Activated CD4-positive, alpha-beta memory T cell treated with anti-CD3 and anti-CD28 coated beads, Interleukin-2, amount 10 ng/mL, durations not matched to agents 7 days and 5 days (primary cell): ENCODE results near the gene C3orf52. TPM values are rescaled to one million over a fixed set of nuclear protein-coding genes. Genes with fewer than 3 reads are reported as not detected.
A peak's percentile ranks its signal among the peaks of the same experiment; 100 is the strongest.
"Not testable (repeated sequence)": the region's sequence is repeated elsewhere in the genome, so short reads cannot be mapped to it uniquely, and the experiment has no call there.

Experiments used
- CTCF ChIA-PET: fragments of 350-600 bp; sonication (Branson Sonifier 250); formaldehyde crosslinking; loops from one replicate; lab custom pipeline; 2021; ENCODE audit warnings: antibody characterized with exemption, inconsistent platforms; lab: Charles Lee
- POLR2A ChIA-PET: fragments of 350-600 bp; sonication (Branson Sonifier 250); formaldehyde crosslinking; loops from one replicate; lab custom pipeline; 2021; ENCODE audit warnings: antibody characterized with exemption; lab: Charles Lee
- DNase-seq: peaks from one replicate; pipeline ENCODE4 v3.0.0-alpha.2; 2020
- H3K27ac Mint-ChIP-seq: one replicate; pipeline ENCODE4 v1.8.0; 2021; ENCODE audit warnings: mild to moderate bottlenecking, mixed read lengths
- H3K27me3 Mint-ChIP-seq: one replicate; pipeline ENCODE4 v1.8.0; 2021; ENCODE audit warnings: mixed read lengths
- H3K36me3 Mint-ChIP-seq: one replicate; pipeline ENCODE4 v1.8.0; 2021; ENCODE audit warnings: low read depth, mixed read lengths
- H3K4me1 Mint-ChIP-seq: one replicate; pipeline ENCODE4 v1.8.0; 2021; ENCODE audit warnings: mixed read lengths
- H3K4me3 Mint-ChIP-seq: one replicate; pipeline ENCODE4 v1.8.0; 2021; ENCODE audit warnings: mild to moderate bottlenecking, mixed read lengths
- H3K9me3 Mint-ChIP-seq: one replicate; pipeline ENCODE4 v1.8.0; 2021; ENCODE audit warnings: mixed read lengths
- total RNA-seq, 2 experiments: library from RNA; stranded (reverse); gene quantifications; one replicate each; pipeline ENCODE4 v1.2.3, GENCODE V29; 2021

Gene C3orf52
- total RNA-seq, 2 experiments from 2014 or later: 2.5 to 2.6 TPM

GRCh38 chr3:112061152-112061551 lies 25.0 kb upstream of the C3orf52 start:
- Mint-ChIP-seq H3K4me3 (no peak overlapping the region), H3K27ac (no peak overlapping the region), H3K9me3 (peaks cover 6% of the 10 kb centered on the region), H3K36me3 (no peaks in the 10 kb centered on the region), H3K4me1 (peaks cover 18% of the 10 kb centered on the region), H3K27me3 (no peaks in the 10 kb centered on the region)
- CTCF ChIA-PET: no interaction called here
- POLR2A ChIA-PET: no interaction called here
- DNase-seq: no peak

- Mint-ChIP-seq H3K4me3 (peak overlapping the region; percentile 44), H3K27me3 (peaks cover 13% of the 10 kb centered on the region), H3K4me1 (peaks cover 41% of the 10 kb centered on the region), H3K27ac (peak overlapping the region; percentile 77), H3K36me3 (peaks cover 20% of the 10 kb centered on the region)
- CTCF ChIA-PET: interaction anchor here (0.6 to 1.3 kb wide), 3 partner anchors 29 to 1766 kb away, joined by 3 to 5 read pairs (median 3); partner anchors contain the start of gene GRAMD1C
- POLR2A ChIA-PET: interaction anchor here (0.8 to 1.1 kb wide), 3 partner anchors 28 to 490 kb away, joined by 3 to 5 read pairs (median 3); partner anchors contain the start of genes ATG3 and SLC35A5
- H3K9me3 Mint-ChIP-seq: not testable (repeated sequence)
- DNase-seq: peak; percentile 81
Observed at GRCh38 chr3:112072387-112073060, 13.7 kb upstream of the C3orf52 start.

GRCh38 chr3:112074006-112074405 lies 12.2 kb upstream of the C3orf52 start:
- H3K4me1 Mint-ChIP-seq: peaks cover 46% of the 10 kb centered on the region
- ChIA-PET POLR2A (no interaction called here), CTCF (no interaction called here)
- peaks cover 20% of the 10 kb centered on the region for H3K36me3 Mint-ChIP-seq
- no peak for DNase-seq
- H3K27me3 Mint-ChIP-seq: peaks cover 5% of the 10 kb centered on the region
- H3K9me3 Mint-ChIP-seq: peaks cover 9% of the 10 kb centered on the region
- H3K27ac Mint-ChIP-seq: no peak overlapping the region
- no peak overlapping the region for H3K4me3 Mint-ChIP-seq

GRCh38 chr3:112074616-112075497 lies 11.3 kb upstream of the C3orf52 start:
- peak; percentile 52 for DNase-seq
- CTCF ChIA-PET: no interaction called here
- Mint-ChIP-seq H3K9me3 (peaks cover 9% of the 10 kb centered on the region), H3K27me3 (peaks cover 2% of the 10 kb centered on the region), H3K4me3 (peak overlapping the region; percentile 42), H3K4me1 (peaks cover 46% of the 10 kb centered on the region), H3K27ac (peak overlapping the region; percentile 40), H3K36me3 (peaks cover 15% of the 10 kb centered on the region)
- POLR2A ChIA-PET: no interaction called here

DNA sequence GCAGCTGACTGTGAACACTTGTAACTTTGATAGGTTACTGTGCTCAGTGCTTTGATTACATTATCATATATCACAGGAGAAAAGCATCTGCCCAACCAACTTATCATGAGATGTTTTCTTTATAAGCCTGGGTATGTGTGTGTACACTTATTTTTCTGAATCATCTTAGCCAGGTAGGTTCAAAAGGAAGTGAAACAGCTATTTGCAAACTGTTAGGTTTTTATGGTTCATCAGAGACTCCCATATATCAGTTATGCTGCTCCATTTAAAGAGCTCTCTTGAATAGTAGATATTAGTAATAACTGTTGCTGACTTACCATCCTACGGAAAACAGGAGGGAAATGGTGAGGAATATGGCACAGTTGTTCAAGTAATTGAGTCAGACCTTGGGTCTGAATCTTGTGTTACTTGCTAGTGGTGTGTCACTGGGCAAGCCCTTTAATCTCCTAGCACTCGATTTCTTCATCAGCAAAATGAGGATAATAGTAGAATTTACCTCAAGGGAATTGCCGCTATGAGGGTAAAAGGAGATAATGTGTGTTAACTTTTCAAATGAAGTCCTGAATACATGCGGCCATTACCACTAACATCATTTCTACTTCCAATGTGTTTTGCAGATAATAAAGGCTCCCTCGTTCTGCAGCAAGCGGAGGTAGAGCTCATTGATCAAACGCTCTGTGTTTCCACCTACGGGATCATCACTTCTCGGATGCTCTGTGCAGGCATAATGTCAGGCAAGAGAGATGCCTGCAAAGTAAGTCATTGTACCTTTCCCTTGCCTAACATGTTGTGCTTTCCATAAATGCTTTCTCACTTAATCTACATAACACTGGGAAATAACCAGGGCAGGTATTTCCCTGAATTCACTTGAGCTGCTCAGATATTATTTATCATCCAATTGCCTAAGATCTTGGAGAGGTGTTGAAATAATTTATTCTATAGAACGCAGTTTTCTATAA lies 7.8 kb upstream of the C3orf52 start:
- Mint-ChIP-seq H3K27ac (no peak overlapping the region), H3K27me3 (no peaks in the 10 kb centered on the region), H3K4me3 (no peak overlapping the region), H3K4me1 (peaks cover 27% of the 10 kb centered on the region), H3K9me3 (no peaks in the 10 kb centered on the region), H3K36me3 (peaks cover 2% of the 10 kb centered on the region)
- ChIA-PET CTCF (no interaction called here), POLR2A (no interaction called here)
- DNase-seq: no peak

DNA sequence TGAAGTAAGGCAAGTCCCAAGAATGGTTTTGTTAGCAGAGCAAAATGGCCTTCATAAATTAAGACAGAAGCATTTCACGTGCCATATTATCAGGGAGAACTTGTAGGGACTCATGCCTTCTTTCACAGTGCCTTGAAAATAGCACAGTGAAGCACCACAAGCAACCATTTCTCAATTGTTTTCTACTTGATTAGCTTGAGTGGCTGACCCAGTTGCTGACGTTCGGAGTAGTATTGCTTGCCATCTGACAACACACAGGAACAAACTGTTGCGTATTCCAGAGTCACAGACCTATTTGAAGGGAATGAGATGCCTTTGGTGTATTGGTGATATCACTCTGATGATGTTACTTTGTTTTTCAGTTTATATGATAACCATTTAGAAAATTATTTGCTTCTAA lies 3.0 kb upstream of the C3orf52 start:
- H3K4me3 Mint-ChIP-seq: no peak overlapping the region
- H3K4me1 Mint-ChIP-seq: peaks cover 27% of the 10 kb centered on the region
- CTCF ChIA-PET: no interaction called here
- no peak overlapping the region for H3K27ac Mint-ChIP-seq
- DNase-seq: no peak
- H3K27me3 Mint-ChIP-seq: peaks cover 4% of the 10 kb centered on the region
- no peaks in the 10 kb centered on the region for H3K36me3 Mint-ChIP-seq
- no peaks in the 10 kb centered on the region for H3K9me3 Mint-ChIP-seq
- POLR2A ChIA-PET: no interaction called here

DNA sequence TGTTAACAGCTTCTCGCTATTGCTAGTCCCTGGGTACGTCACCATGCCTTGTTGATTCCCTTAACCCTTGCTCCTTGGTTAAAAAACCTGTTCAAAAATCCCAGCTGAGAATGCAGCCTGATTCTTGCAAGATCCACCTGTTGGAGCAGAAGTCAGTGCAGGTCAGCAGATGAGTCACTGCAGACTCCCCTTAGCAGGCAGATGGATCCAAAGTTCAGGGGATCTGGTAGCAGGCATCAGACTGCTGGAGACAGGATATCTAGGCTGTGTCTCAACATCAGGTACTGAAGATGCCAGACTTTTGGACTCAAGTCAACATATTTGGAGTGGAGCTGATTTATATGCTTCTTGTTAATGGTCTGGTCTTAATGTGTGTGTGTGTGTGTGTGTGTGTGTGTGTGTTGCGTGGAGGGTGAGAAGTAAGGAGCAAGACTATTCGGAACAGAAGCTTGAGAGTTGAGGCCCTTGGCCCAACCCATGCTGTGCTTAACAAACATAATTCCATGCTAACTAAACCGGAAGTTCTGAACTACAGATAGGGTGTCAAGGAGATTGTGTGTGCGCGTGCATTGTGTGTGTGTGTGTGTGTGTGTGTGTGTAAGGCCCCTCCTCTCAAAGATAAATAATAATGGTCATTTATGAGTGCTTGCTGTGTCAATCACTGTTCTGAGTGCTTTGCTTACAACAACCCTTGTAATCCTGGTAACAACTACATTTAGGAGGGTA lies 1.0 kb upstream of the C3orf52 start:
- DNase-seq: no peak
- H3K27ac Mint-ChIP-seq: no peak overlapping the region
- H3K36me3 Mint-ChIP-seq: no peaks in the 10 kb centered on the region
- no peaks in the 10 kb centered on the region for H3K9me3 Mint-ChIP-seq
- peak overlapping the region; percentile 75 for H3K4me3 Mint-ChIP-seq
- H3K4me1 Mint-ChIP-seq: peaks cover 35% of the 10 kb centered on the region
- peaks cover 4% of the 10 kb centered on the region for H3K27me3 Mint-ChIP-seq
- ChIA-PET POLR2A (no interaction called here), CTCF (no interaction called here)

- H3K27ac Mint-ChIP-seq: no peak overlapping the region
- CTCF ChIA-PET: no interaction called here
Observed at GRCh38 chr3:112085735-112086075, 484 bp upstream of the C3orf52 start.

GRCh38 chr3:112086875-112087524 lies 811 bp downstream of the C3orf52 start:
- ChIA-PET POLR2A (interaction anchor here (1.1 kb wide), 1 partner anchor 108 kb away, joined by 5 read pairs; the partner anchor contains the start of gene ABHD10), CTCF (interaction anchor here (0.8 to 1.3 kb wide), 2 partner anchors 44 to 74 kb away, joined by 3 read pairs; no protein-coding TSS in a partner anchor)
- peak overlapping the region; percentile 75 for H3K4me3 Mint-ChIP-seq
- H3K4me1 Mint-ChIP-seq: peaks cover 48% of the 10 kb centered on the region
- H3K9me3 Mint-ChIP-seq: no peaks in the 10 kb centered on the region
- H3K27me3 Mint-ChIP-seq: peaks cover 4% of the 10 kb centered on the region
- DNase-seq: no peak
- no peaks in the 10 kb centered on the region for H3K36me3 Mint-ChIP-seq
- no peak overlapping the region for H3K27ac Mint-ChIP-seq

More at GRCh38 chr3:112085735-112086075, 484 bp upstream of the C3orf52 start:
- H3K4me1 Mint-ChIP-seq: peaks cover 40% of the 10 kb centered on the region
- no peak for DNase-seq
- POLR2A ChIA-PET: no interaction called here
- peaks cover 4% of the 10 kb centered on the region for H3K27me3 Mint-ChIP-seq
- H3K4me3 Mint-ChIP-seq: peak overlapping the region; percentile 75
- H3K36me3 Mint-ChIP-seq: no peaks in the 10 kb centered on the region
- H3K9me3 Mint-ChIP-seq: no peaks in the 10 kb centered on the region

DNA sequence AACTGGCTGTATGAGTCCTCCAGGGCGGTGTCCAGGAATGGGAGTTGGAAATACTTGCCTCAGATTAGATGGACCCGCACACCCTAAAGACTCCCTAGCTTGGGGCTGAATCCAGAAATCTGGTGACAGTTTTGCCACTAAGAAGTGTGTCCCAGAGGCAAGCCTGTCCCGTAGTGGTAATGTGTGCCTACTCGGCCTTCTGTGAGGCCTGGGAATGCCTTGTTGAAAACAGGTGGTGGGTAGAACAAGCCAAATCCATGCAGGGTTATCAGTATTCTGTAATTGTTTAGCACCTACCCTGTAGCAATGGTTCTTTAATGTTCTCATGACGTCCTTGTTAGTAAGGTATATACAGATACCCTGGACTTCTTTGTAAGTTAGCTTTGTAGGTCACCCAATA lies 1.6 kb downstream of the C3orf52 start:
- no peak for DNase-seq
- CTCF ChIA-PET: interaction anchor here (0.8 to 1.2 kb wide), 2 partner anchors 44 kb away, joined by 3 read pairs; no protein-coding TSS in a partner anchor
- H3K27ac Mint-ChIP-seq: no peak overlapping the region

DNA sequence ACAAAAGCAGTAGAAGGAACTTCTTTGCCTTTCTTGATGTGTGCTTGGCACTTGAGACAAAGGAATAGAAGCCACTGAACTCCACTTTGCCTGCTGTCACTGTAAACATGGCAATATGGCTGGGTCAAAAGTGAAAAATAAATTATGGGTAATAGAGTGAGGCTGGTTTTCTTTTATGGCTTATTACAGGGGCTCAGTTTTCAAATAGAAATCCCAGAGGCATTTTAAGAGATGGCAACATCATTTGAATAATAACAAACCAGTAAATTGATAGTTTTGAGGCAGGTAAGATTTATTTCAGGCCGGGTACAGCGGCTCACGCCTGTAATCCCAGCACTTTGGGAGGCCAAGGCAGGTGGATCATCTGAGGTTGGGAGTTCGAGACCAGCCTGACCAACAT lies 2.8 kb downstream of the C3orf52 start:
- no peak overlapping the region for H3K27ac Mint-ChIP-seq
- DNase-seq: no peak
- peaks cover 4% of the 10 kb centered on the region for H3K27me3 Mint-ChIP-seq
- no peak overlapping the region for H3K4me3 Mint-ChIP-seq
- peaks cover 63% of the 10 kb centered on the region for H3K4me1 Mint-ChIP-seq
- POLR2A ChIA-PET: interaction anchor here (0.9 kb wide), 1 partner anchor 110 kb away, joined by 3 read pairs; the partner anchor contains the start of gene ABHD10
- CTCF ChIA-PET: interaction anchor here (0.8 to 1.2 kb wide), 2 partner anchors 23 to 45 kb away, joined by 3 read pairs; no protein-coding TSS in a partner anchor
- peaks cover 3% of the 10 kb centered on the region for H3K36me3 Mint-ChIP-seq
- no peaks in the 10 kb centered on the region for H3K9me3 Mint-ChIP-seq

More for the DNA sequence above, 1.6 kb downstream of the C3orf52 start:
- POLR2A ChIA-PET: interaction anchor here (1.1 kb wide), 1 partner anchor 109 kb away, joined by 5 read pairs; the partner anchor contains the start of gene ABHD10
- Mint-ChIP-seq H3K27me3 (peaks cover 4% of the 10 kb centered on the region), H3K36me3 (no peaks in the 10 kb centered on the region), H3K9me3 (no peaks in the 10 kb centered on the region), H3K4me3 (peak overlapping the region; percentile 75), H3K4me1 (peaks cover 55% of the 10 kb centered on the region)
